Activated CD8-positive, alpha-beta memory T cell treated with anti-CD3 and anti-CD28 coated beads for 4 hours (primary cell): ENCODE results near the gene POLQ.
"Not testable (repeated sequence)": the region's sequence is repeated elsewhere in the genome, so short reads cannot be mapped to it uniquely, and the experiment has no call there.

Experiments used
- DNase-seq, 2 donors: peaks; one replicate each; pipeline ENCODE4 v3.0.0-alpha.2; 2020; ENCODE audit warnings: low read depth in 2 of 2

The POLQ gene

DNA sequence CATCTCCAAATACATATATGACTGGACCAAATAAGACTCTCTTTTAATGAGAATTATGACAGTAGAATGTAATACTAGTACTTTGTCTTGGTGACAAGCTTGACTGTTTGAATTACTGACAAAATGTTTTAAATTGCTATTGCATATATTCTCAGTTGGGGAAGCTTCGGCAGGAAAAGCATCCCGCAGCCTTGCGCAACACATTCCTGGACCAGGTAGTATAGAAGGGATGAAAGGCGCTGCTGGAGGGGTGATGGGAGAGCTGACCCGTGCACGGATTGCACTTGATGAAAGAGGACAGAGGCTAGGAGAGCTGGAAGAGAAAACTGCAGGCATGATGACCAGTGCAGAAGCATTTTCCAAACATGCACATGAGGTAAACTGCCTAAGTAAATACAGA is 127.6 kb downstream of the POLQ start:
- DNase-seq = no peak

DNA sequence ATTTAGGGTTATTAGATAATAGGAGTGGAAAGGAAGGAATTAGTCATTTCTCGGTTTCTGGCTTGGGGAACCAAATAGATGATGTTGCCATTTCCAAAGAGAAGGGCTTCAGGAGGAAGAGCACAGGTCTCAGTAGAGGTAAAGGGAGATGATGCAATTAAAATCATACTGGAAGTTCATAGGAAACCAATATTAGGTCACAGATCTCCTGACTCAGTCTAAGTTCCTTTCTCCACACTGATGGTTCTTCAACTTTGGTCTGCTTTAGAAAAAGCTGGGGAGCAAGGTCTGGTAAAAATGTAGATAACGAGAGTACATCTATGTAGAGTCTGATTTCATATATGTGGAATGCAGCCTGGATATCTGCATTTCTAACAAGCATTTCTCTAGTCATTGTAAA is 130.9 kb downstream of the POLQ start:
- no peak for DNase-seq

DNA sequence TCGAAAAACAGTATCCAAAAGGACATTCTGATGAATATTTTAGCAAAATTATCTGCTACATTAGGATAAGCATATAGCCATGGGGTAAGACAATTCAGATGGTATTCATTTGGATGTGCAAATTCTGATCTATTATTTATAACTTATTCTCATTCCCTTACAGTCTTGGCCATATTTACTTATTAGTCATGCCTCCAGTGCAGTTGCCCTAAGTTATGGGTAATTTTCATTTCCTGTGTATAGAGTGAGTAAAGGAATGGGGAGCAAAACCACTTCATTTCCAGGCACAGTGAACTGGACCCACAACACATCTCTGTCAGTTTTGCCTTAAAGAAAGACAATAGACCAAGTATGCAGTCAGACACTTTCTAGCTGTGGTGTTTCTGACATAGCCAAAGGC is 134.3 kb downstream of the POLQ start:
- no peak for DNase-seq

DNA sequence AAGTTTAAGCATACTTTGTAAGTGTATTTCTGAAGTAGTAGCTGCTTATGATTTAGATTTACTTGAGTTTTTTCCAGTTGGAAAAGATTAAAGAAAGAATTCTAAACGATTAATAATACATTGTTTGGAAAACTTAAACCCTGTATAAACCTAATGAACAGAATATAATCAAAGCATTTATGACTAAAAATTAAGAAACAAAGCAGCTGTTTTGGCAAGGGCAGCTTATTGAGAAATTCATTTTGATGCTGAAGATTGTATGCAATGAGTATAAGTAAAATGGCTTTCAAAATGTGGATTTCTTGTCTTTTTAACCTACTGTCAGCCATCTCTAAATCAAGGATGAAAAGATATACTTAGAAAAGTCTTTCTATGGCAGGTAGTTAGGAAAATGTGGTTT is 140.2 kb downstream of the POLQ start:
- no peak for DNase-seq

DNA sequence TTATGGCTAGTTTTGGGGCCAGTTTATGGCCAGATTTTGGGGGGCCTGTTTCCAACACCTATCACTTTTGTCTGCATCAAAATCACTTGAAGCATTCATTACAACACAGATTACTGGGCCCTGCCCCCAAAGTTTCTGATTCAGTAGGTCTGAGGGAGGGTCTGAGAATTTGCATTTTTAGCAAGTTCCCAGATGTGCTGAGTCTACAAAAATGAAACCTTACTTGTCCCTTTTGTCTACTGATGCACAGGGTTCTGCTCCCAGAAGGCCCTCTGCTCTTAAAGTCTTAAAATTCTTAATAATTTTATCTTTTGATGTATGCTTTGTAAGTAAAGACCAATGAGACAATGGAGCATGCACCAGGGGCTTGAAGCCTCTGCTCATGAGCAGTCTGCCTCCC is 146.0 kb downstream of the POLQ start:
- DNase-seq = no peak

DNA sequence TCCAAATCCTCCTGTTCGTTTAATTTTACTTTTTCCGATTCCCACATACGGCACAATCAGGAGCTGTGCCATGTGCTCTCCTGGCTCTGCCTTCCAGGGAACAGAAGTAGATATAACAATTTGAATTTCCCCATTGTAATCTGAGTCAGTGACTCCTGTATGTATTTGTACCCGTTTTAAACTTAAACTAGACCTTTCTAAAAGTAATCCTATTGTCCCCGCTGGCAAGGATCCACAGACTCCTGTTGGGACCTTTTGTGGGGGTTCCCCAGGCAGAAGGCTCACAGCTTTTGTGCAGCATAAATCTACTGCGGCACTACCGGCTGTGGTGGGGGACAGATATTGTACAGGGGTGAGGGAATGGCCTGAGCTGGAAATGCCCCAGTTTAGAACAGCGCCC is 147.7 kb downstream of the POLQ start:
- not testable (repeated sequence) for DNase-seq

DNA sequence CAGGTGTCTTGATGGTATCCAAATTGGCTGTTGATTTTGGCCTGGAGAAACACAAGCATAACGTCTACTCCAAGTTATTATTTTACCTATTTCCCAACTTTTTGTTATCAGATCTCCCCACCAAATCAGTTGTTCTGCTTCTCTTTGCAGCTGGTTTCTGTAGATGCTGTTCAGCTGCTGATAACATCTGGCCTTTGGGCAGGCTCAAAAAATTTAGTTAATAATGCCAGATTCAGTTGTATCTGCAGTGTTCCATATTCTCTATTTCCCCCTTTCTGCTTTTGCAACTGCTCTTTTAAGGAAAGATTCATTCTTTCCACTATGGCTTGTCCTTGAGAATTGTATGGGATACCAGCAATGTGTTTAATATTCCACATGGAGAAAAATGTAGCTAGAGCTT is 149.8 kb downstream of the POLQ start:
- not testable (repeated sequence) for DNase-seq

DNA sequence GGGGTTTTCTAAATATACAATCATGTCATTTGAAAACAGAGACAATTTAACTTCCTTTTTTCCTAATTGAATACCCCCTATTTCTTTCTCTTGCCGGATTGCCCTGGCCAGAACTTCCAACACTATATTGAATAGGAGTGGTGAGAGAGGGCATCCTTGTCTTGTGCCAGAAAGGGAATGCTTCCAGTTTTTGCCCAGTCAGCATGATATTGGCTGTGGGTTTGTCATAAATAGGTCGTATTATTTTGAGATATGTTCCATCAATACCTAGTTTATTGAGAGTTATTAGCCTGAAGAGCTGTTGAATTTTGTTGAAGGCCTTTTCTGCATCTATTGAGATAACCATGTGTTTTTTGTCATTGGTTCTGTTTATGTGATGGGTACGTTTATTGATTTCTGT is 157.5 kb downstream of the POLQ start:
- not testable (repeated sequence) for DNase-seq
